Activated T-cell treated with anti-CD3 and anti-CD28 coated beads for 1 hour (primary cell): Measurements from ENCODE around the gene TMCC2.

Source experiments
- DNase-seq: peaks from one replicate; pipeline ENCODE4 v3.0.0-alpha.2; 2020; ENCODE audit warnings: low read depth

TMCC2 gene

DNA sequence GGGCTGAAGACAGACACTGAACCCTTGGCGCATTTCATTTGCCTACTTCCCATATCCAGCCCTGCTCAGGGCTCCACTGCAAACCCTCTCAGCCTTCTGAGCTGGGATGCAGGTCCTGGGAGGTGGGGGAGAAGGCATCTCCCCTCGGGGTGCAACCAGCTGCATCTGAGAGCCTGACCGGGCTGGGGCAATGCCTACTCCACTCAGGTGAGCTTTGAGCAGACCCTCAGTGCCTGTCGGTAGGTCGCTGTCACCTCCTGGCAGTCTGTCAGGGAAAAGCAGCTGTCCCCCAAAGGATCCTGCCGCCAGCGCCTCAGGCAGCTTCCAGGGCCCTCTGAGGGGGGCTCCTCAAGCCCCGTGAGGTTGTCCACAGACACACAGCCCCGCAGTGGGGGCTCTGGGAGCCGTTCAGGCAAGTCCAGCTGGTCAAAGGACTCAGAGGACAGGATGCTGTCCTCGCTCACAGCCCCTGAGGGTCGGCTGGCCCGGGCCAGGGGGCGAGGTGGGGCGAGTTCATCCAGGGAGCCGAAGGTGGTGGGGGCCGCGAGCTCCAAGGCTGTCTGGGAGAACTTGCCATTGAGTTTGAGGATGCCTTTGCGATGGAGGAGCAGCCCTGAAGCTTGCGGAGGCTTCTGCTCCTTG lies 75.6 kb downstream of the TMCC2 start:
- no peak for DNase-seq

- no peak for DNase-seq
Observed at GRCh38 chr1:205304046-205304694, 76.4 kb downstream of the TMCC2 start.

DNA sequence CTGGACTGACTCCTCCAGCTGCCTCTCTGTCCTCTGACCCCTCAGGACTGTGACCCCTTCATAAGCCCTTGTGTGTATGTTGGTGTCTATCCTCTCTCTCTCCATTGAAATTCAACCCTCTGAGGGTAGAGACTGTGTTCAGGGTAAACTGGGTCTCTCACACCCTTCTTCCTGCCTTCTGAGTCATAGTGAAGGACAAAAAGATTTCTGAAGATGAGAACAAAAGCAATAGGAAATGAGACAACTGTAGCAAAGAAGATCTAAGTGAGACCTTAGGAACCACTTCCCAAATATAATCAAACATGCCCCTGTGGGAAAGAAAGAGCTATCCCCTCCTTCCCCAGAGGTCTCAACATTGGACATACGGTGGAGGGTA lies 76.9 kb downstream of the TMCC2 start:
- no peak for DNase-seq

DNA sequence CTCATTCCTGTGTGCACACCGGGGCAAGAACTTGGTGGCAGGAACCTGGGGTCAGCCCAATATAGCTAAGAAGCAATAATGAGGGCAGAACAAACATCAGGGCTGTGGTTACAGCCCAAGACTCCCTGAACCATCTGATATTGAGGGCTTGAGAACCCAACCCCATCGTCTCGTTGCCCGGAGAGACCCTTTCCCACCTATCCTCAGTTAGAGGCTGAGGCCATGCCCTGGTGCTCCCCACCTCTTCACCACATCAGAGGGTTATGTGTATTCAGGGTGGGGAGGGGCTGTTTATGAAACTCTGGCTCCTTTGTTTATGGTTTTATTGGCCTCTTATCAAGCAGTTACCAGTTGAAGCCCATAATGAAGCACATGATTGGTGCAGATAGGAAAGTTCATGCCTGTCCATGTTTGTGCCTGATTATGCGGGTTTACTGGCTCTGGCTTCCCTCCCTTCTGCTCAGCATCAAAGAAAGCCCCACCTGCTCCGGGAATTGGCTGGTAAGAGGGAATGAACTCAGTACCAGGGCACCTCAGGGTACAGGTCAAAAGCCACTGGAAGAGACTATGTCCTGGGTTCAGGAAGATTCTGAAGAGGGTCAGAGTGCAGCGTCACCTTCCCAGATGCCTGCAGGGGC lies 79.3 kb downstream of the TMCC2 start:
- no peak for DNase-seq

- no peak for DNase-seq
Observed at GRCh38 chr1:205309741-205310140, 82.0 kb downstream of the TMCC2 start.

DNA sequence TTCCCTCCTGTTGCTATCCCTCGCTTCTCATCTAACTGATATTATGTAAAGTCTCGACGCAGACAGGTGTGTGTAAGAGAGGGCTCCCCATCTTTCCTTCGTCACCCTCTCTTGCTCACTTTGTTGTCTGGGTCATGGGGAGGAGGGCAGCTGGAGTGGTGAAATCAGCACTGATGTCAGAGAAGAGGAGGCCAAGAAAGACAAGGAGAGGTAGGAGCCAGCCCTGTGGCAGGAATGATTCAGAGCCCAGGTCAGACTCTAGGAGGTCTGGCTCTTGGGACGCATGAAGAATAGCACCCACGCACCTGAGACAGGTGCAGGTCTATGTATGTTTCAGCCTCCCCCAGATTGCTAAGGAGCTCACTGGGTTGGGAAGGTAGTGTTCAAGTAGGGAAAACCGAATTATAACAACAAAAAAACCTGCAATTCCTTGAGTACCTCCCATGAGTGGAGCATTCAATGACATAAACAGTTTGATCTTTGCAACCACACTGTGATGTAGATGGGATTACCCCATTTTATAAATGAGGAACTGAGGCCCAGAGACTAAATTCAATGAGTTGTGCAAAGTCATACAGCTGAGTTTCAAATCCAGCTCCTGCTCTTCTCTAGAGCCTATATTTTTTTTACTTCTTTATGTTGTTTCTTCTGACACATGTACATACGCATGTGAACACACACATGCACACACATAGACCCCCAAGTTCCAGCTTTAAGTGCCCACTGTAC lies 83.4 kb downstream of the TMCC2 start:
- DNase-seq = no peak

DNA sequence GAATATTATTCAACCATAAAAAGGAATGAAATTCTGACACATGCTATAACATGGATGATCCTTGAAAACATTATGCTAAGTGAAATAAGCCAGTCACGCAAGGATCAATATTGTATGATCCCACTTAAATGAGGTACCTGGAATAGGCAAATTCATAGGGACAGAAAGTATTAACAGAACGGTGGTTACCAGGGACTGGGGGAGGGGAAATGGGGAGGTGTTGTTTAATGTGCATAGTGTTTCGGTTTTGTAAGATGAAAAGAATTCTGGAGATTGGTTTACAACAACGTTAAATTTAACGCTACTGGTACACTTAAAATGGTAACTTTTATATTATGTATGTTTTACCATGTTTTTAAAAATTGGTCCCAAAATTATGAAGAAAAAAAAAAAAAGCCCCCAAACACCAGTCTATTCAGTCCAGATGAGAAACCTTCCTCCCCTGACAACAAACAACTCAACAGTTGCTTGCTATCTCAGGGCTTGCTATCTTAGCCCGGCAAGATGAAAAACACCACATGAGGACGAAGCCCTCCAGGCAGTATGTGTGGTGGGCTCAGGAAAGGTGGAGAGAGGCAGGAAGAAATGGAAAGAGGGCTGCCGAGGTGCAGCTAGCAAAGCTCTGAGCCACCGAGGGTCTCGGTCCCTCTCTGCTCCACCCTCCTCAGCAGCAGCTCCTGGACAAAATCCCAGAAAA lies 85.3 kb downstream of the TMCC2 start:
- DNase-seq = no peak

DNA sequence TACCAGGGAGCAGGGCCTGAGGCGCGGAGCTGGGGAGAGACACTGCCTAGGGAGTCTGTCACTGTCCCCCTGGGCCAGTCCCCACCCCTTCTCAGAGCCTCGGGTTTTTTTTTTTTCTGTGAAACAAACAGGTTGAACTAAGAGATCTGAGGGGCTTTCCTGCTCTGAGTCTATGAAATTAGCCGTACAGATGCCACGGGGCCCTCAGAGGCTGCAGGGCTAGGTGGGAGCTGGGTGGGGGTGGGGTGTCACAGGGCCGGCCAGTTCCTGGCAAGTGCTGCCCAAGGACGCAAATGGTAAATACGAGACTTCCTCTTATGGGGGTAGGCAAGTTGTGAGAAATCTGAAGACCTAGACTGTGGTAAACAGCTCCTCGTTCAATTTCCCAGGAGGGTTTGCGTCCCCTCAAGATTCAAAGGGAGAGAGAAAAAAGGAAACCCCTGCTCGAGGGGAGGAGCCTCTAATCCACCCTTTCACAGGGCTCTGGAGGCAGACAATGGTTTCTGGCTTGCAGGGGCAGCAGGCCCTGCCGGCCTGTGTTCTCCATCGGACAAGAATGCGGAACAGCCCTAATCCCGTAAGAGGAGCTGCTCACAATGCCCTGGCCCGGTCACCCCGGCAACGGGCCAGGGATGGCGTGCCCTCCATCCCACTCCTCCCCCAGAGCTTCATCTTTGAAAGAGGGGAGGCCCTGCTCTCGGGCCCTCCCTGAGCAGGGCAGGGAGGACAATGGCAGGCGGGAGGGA lies 86.0 kb downstream of the TMCC2 start:
- DNase-seq = no peak

GRCh38 chr1:205315008-205315618 lies 87.4 kb downstream of the TMCC2 start:
- no peak for DNase-seq

GRCh38 chr1:205316161-205316566 lies 88.4 kb downstream of the TMCC2 start:
- DNase-seq = no peak

DNA sequence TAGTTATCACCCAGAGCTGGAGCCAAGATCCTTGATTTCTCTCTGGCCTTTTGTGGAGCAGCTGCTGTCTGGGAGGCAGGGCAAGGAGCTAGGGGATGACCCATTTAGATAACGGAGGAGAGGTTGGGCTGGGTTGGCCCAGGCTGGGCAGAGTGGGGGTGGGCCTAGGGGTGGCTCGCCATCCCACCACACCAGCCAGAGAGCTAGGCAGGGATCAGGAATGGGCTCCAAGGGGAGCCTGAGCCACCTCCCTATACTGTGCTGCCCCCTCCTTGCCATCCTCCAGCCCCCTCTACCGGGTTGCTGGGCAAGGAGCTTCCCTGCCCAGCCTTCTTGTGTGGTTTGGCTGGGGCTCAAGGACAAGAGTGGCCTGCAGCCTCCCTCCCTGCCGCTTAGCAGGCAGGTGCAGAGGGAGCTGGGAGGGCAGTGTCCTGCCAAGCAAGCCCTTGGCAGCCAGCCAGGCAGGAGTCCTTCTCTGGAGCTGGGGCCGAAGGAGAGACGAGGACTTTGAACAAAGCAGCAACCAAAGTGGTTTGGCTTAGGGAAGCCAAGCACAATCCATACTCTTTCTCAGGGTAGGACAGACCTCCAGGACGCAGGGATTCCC lies 89.7 kb downstream of the TMCC2 start:
- DNase-seq = no peak

GRCh38 chr1:205318231-205318991 lies 90.7 kb downstream of the TMCC2 start:
- DNase-seq = no peak

GRCh38 chr1:205319081-205320018 lies 91.6 kb downstream of the TMCC2 start:
- no peak for DNase-seq

DNA sequence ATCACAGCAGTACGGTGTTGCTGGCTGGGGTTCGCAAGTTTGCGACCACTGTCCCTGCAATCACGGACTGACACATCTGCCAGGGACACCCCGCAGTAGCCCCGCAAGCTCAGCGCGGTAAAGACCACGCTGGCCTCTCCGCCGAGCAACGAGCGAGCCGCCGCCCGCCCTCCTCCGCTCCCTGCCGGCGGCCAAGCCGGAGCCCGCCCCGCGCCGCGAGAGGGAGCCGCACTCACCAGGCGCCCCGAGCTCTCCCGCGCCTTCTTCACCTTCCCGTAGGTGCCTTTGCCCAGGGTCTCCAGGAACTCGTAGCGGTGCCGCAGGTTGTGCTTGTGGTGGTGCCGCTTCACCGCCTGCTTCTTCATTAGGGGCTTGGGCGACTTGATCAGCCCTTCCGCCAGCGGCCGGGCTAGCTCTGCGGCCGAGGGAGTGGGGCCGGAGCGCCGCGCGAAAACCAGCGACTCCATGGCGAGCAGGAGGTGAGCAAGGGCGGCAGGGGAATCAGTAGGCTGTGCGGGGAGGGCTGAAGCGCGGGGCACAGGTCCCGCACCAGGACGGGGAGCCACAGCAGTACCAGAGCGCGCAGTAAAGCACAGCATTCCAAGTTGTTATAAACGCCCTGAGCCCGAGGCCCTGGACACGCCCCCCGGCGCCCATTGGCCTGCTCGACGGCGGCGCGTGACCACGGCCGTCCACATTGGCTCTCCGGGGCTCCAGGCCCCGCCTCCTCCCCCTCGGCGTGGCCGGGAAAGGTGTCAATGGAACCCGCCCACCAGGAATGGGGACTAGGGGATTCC lies 93.6 kb downstream of the TMCC2 start, which contains the start of gene NUAK2:
Gene NUAK2, minus strand, starts transcription at position 584 of the 797 bp plus-strand sequence. Its CDS starts 117 bp downstream, at position 467.
- peak; percentile 82 for DNase-seq

GRCh38 chr1:205321959-205322283 lies 94.2 kb downstream of the TMCC2 start:
- no peak for DNase-seq
